ENCODE measurements around the gene MTUS2. TPM values are rescaled to one million over a fixed set of nuclear protein-coding genes. Genes with fewer than 3 reads are reported as not detected.
"Not testable (repeated sequence)": the region's sequence is repeated elsewhere in the genome, so short reads cannot be mapped to it uniquely, and the experiment has no call there.

Gene MTUS2
- total RNA-seq, 6 experiments from 2014 or later = 0.07 to 0.15 (median 0.14) TPM; not detected in 1

GRCh38 chr13:29187584-29187983 is 367.4 kb downstream of the MTUS2 start:
- H3K27ac Mint-ChIP-seq = no peak overlapping the region
- no peak overlapping the region for H3K4me3 Mint-ChIP-seq
- no peaks in the 10 kb centered on the region for H3K4me1 Mint-ChIP-seq (ENCODE audit: low read depth)
- no peak for TF ChIP-seq CTCF (IDR thresholded peaks at IDR 0.05)
- peaks cover 4% of the 10 kb centered on the region for H3K9me3 Mint-ChIP-seq
- peaks cover 5% of the 10 kb centered on the region; the same call in 1 of the 2 replicates for H3K27me3 Mint-ChIP-seq (ENCODE audit: insufficient read depth)
- H3K36me3 Mint-ChIP-seq (ENCODE audit: low read depth) = no peaks in the 10 kb centered on the region
- DNase-seq = no peak

GRCh38 chr13:29190298-29190697 is 370.2 kb downstream of the MTUS2 start:
- Mint-ChIP-seq H3K4me3 (no peak overlapping the region), H3K4me1 (ENCODE audit: low read depth) (no peaks in the 10 kb centered on the region), H3K36me3 (ENCODE audit: low read depth) (no peaks in the 10 kb centered on the region), H3K9me3 (no peaks in the 10 kb centered on the region), H3K27me3 (ENCODE audit: insufficient read depth) (no peaks in the 10 kb centered on the region), H3K27ac (no peak overlapping the region)
- no peak for DNase-seq
- TF ChIP-seq CTCF (IDR thresholded peaks at IDR 0.05) = no peak

GRCh38 chr13:29193083-29193482 is 372.9 kb downstream of the MTUS2 start:
- no peaks in the 10 kb centered on the region for H3K4me1 Mint-ChIP-seq (ENCODE audit: low read depth)
- peaks cover 11% of the 10 kb centered on the region; the same call in 1 of the 2 replicates for H3K9me3 Mint-ChIP-seq
- peaks cover 2% of the 10 kb centered on the region; the same call in 1 of the 2 replicates for H3K27me3 Mint-ChIP-seq (ENCODE audit: insufficient read depth)
- no peak overlapping the region for H3K27ac Mint-ChIP-seq
- no peak for TF ChIP-seq CTCF (IDR thresholded peaks at IDR 0.05)
- H3K4me3 Mint-ChIP-seq = no peak overlapping the region
- no peaks in the 10 kb centered on the region for H3K36me3 Mint-ChIP-seq (ENCODE audit: low read depth)
- no peak for DNase-seq

DNA sequence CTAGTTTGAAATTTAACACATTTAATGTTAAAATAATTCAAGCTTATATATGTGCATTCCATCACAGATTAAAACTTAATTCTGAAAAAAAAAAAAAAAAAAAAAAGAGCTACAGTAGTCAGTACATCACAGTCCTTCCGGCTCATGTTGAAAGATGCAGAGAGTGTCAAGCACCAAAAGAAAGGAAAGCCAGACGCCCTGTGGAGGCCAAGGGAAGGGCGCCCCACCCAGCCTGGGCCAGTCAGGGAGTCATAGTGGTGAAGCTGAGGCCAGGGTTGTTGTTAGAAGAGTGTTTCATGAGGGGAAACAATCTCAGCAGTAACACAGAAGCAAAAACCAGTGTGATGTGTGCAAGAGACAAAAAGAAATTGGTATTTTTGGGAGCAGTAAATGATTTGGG is 375.3 kb downstream of the MTUS2 start:
- peaks cover 11% of the 10 kb centered on the region; the same call in 1 of the 2 replicates for H3K9me3 Mint-ChIP-seq
- no peak overlapping the region for H3K4me3 Mint-ChIP-seq

DNA sequence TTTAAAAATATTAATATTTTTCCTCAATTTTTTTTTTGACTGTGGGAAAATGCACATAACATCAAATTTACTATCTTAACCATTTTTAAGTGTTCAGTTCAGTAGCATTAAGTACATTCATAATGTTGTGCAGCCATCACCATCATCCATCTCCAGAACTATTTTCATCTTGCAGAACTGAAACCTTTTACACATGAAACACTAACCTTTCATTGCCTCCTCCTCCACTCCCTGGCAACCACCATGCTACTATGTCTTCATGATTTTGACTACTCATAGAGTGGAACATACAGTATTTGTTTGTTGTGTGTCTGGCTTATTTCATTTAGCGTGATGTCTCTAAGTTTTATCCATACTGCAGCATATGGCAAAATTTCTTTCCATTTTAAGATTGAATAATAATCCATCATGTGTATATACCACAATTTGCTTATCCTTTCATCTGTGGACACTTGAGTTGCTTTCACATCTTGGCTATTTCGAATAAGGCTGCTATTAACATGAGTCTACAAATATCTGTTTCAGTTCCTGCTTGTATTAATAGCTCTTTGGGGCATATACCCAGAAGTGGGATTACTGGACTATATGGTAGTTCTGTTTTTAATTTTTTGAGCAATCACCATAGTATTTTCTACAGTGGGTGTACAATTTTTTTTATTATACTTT is 376.4 kb downstream of the MTUS2 start:
- Mint-ChIP-seq H3K9me3 (peaks cover 11% of the 10 kb centered on the region; the same call in 1 of the 2 replicates), H3K36me3 (ENCODE audit: low read depth) (no peaks in the 10 kb centered on the region), H3K27me3 (ENCODE audit: insufficient read depth) (peaks cover 4% of the 10 kb centered on the region; the same call in 1 of the 2 replicates), H3K4me1 (ENCODE audit: low read depth) (no peaks in the 10 kb centered on the region), H3K27ac (no peak overlapping the region), H3K4me3 (no peak overlapping the region)
- no peak for TF ChIP-seq CTCF (IDR thresholded peaks at IDR 0.05)
- DNase-seq = no peak

More for the DNA sequence above, 375.3 kb downstream of the MTUS2 start:
- peaks cover 4% of the 10 kb centered on the region; the same call in 1 of the 2 replicates for H3K27me3 Mint-ChIP-seq (ENCODE audit: insufficient read depth)
- no peak for TF ChIP-seq CTCF (IDR thresholded peaks at IDR 0.05)
- H3K36me3 Mint-ChIP-seq (ENCODE audit: low read depth) = no peaks in the 10 kb centered on the region
- no peak for DNase-seq
- H3K27ac Mint-ChIP-seq = no peak overlapping the region
- no peaks in the 10 kb centered on the region for H3K4me1 Mint-ChIP-seq (ENCODE audit: low read depth)

- H3K4me1 Mint-ChIP-seq (ENCODE audit: low read depth); H3K36me3 Mint-ChIP-seq (ENCODE audit: low read depth); H3K4me3 Mint-ChIP-seq; H3K27ac Mint-ChIP-seq; H3K27me3 Mint-ChIP-seq (ENCODE audit: insufficient read depth); DNase-seq; H3K9me3 Mint-ChIP-seq: not testable (repeated sequence)
Observed at GRCh38 chr13:29202753-29203152, 382.6 kb downstream of the MTUS2 start.

Measured in HFFc6 (cell line).